SJCRH30 (cell line): ENCODE results near the gene RETREG1. TPM values are rescaled to one million over a fixed set of nuclear protein-coding genes. Genes with fewer than 3 reads are reported as not detected.

ENCODE experiments used
- DNase-seq, 2 experiments: peaks; one replicate each; pipeline ENCODE4 v3.0.0-alpha.2; 2015 to 2020
- H3K27ac ChIP-seq: fragments of 250-450 bp; sonication (Bioruptor Pico); 2 replicates; pipeline ENCODE4 v1.5.1; 2020; ENCODE audit warnings: mild to moderate bottlenecking, moderate library complexity
- H3K27me3 ChIP-seq: fragments of 250-450 bp; sonication (Bioruptor Pico); 2 replicates; pipeline ENCODE4 v1.5.1; 2020; ENCODE audit warnings: mild to moderate bottlenecking, moderate library complexity
- H3K36me3 ChIP-seq: fragments of 250-450 bp; sonication (Bioruptor Pico); 2 replicates; pipeline ENCODE4 v1.5.1; 2020; ENCODE audit warnings: mild to moderate bottlenecking, moderate library complexity
- H3K4me1 ChIP-seq: fragments of 250-450 bp; sonication (Bioruptor Pico); 2 replicates; pipeline ENCODE4 v1.5.1; 2020; ENCODE audit warnings: mild to moderate bottlenecking, moderate library complexity
- H3K4me3 ChIP-seq: fragments of 250-450 bp; sonication (Bioruptor Pico); 2 replicates; pipeline ENCODE4 v1.5.1; 2020; ENCODE audit warnings: mild to moderate bottlenecking, moderate library complexity
- H3K9me3 ChIP-seq: fragments of 250-450 bp; sonication (Bioruptor Pico); replicated peaks from 2 replicates; pipeline ENCODE4 v1.5.1; 2020; ENCODE audit warnings: mild to moderate bottlenecking, moderate library complexity
- total RNA-seq: library from RNA; depleted of rRNA; stranded (reverse); fragments of >200 nt; shearing (Covaris generic); gene quantifications from 2 replicates; pipeline ENCODE4 v1.2.3, GENCODE V29; 2014

The RETREG1 gene
- total RNA-seq, 1 experiment from 2014 or later = 0.16 TPM

- Histone ChIP-seq H3K36me3 (no peaks in the 10 kb centered on the region), H3K9me3 (no peaks in the 10 kb centered on the region), H3K27me3 (no peaks in the 10 kb centered on the region), H3K27ac (no peak overlapping the region), H3K4me3 (no peak overlapping the region), H3K4me1 (no peaks in the 10 kb centered on the region)
- DNase-seq = no peak
Observed at GRCh38 chr5:16519435-16519834, 97.4 kb downstream of the RETREG1 start.

DNA sequence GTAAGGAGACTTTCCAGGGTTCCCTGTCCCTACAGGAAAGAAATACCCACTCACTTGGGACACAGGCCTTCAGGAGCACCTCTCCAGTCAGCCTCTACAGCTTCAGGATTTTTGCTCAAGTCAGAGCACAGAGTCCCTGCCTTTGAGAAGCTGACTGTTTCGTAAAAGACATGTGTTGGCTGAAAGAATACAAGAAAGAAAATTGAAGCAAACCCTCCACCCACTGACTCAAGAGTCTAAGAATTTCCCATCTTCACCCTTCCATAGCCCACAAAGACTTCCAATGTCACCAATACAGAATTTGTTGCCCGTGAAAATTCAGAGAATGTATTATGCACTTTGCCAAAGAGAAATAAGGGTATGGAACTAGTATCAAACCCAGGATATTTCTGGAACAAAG lies 98.2 kb downstream of the RETREG1 start:
- Histone ChIP-seq H3K36me3 (no peaks in the 10 kb centered on the region), H3K4me3 (no peak overlapping the region), H3K27ac (no peak overlapping the region), H3K27me3 (no peaks in the 10 kb centered on the region), H3K4me1 (no peaks in the 10 kb centered on the region), H3K9me3 (no peaks in the 10 kb centered on the region)
- no peak for DNase-seq

GRCh38 chr5:16515532-16515931 lies 101.3 kb downstream of the RETREG1 start:
- Histone ChIP-seq H3K4me3 (no peak overlapping the region), H3K27ac (no peak overlapping the region), H3K4me1 (no peaks in the 10 kb centered on the region), H3K27me3 (no peaks in the 10 kb centered on the region), H3K9me3 (no peaks in the 10 kb centered on the region), H3K36me3 (no peaks in the 10 kb centered on the region)
- no peak for DNase-seq

- Histone ChIP-seq H3K9me3 (no peaks in the 10 kb centered on the region), H3K27ac (no peak overlapping the region), H3K4me1 (no peaks in the 10 kb centered on the region), H3K4me3 (no peak overlapping the region), H3K27me3 (0 out of 2 replicates have a peak, but pooled peaks cover 2% of the 10 kb centered on the region), H3K36me3 (no peaks in the 10 kb centered on the region)
- DNase-seq = no peak
Observed at GRCh38 chr5:16510098-16510497, 106.7 kb downstream of the RETREG1 start.

DNA sequence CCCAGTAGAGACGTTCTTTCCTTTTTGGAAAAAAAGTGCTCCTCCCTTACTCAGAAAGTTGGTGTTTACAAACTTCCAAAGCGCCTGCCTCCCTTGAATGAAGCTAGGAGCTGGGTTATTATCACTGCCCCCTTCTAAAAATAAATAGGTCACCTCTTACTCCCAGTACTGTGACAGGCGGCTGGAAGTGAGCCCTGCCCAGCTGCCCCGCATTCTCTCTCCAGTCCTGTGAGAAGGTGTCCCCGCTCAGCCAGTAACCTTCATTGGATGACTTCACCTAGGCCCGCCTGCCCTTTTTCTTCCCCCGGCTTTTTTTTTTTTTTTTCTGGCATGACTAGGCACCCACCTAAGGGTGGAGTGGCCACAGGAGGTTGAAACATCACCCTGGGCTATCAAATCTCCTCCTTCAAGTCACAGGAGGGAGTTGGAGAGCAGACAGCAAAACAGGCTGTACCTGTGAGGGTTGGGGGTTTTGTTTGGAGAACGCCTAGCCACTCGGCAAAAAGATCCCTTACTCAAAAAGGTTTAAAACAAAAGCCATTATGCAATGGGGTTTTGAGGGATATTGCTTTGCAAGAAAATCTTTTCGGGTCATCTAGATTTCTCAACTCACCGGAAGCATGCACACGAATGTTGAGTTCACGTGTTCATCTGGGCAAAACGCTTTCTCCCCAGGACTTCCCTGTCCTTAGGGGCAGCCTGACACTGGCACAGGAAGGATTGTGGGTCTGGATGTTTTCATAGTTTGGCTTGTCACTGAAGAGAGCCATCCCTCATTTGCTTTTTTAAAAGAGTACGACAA lies 107.9 kb downstream of the RETREG1 start:
- no peak for DNase-seq
- Histone ChIP-seq H3K9me3 (no peaks in the 10 kb centered on the region), H3K4me3 (no peak overlapping the region), H3K36me3 (no peaks in the 10 kb centered on the region), H3K27ac (no peak overlapping the region), H3K27me3 (0 out of 2 replicates have a peak, but pooled peaks cover 2% of the 10 kb centered on the region), H3K4me1 (no peaks in the 10 kb centered on the region)

DNA sequence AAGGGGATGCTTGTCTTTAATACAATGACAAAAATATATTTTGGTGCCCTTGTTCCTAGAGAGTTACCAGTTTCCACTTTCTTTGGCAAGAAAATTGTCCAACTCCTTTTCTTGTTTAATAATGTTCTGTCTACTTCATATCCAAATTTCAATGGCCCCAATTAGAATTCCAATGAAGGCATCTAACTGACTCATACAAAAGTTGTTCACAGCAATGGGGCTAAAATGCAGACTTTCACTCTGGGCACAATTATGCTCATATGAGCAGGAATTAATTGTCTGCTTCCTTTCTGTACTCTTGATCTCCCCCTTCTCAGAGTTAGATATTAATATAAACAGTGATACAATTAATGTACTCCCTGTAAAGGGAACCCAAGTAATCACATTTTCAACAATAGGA lies 109.1 kb downstream of the RETREG1 start:
- no peak for DNase-seq
- H3K27ac ChIP-seq = no peak overlapping the region
- no peak overlapping the region for H3K4me3 ChIP-seq
- H3K9me3 ChIP-seq = no peaks in the 10 kb centered on the region
- 0 out of 2 replicates have a peak, but pooled peaks cover 2% of the 10 kb centered on the region for H3K27me3 ChIP-seq
- no peaks in the 10 kb centered on the region; the same call in 1 of the 2 replicates for H3K4me1 ChIP-seq
- H3K36me3 ChIP-seq = no peaks in the 10 kb centered on the region

DNA sequence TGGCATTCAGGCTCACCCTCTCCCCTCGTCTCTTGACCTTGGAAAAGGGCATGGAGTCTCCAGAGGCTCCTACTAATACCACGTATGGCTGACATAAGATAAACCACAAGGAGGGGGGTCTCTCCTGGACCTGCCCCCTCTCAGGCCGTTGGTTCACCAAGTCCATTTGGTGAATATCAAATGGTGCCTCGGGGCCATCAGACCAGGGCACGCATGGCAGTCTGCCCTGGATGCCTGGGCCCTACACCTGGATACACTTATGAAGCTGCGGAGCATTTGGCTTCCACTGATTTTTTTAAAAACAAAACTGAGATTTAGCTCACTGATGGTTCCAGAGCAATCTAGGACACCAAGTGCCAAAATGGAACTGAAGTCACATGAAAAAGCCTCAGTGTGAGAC lies 110.9 kb downstream of the RETREG1 start:
- Histone ChIP-seq H3K27ac (no peak overlapping the region), H3K9me3 (no peaks in the 10 kb centered on the region), H3K27me3 (0 out of 2 replicates have a peak, but pooled peaks cover 2% of the 10 kb centered on the region), H3K4me1 (no peaks in the 10 kb centered on the region; the same call in 1 of the 2 replicates), H3K4me3 (no peak overlapping the region), H3K36me3 (no peaks in the 10 kb centered on the region)
- no peak for DNase-seq

GRCh38 chr5:16505140-16505891 lies 111.5 kb downstream of the RETREG1 start:
- no peak overlapping the region for H3K27ac ChIP-seq
- no peak overlapping the region for H3K4me3 ChIP-seq
- no peak for DNase-seq
- H3K9me3 ChIP-seq = no peaks in the 10 kb centered on the region
- 0 out of 2 replicates have a peak, but pooled peaks cover 2% of the 10 kb centered on the region for H3K27me3 ChIP-seq
- H3K36me3 ChIP-seq = no peaks in the 10 kb centered on the region
- H3K4me1 ChIP-seq = no peaks in the 10 kb centered on the region; the same call in 1 of the 2 replicates

- Histone ChIP-seq H3K27ac (no peak overlapping the region), H3K27me3 (0 out of 2 replicates have a peak, but pooled peaks cover 2% of the 10 kb centered on the region), H3K4me1 (no peaks in the 10 kb centered on the region; the same call in 1 of the 2 replicates), H3K4me3 (no peak overlapping the region), H3K36me3 (no peaks in the 10 kb centered on the region), H3K9me3 (no peaks in the 10 kb centered on the region)
- DNase-seq = no peak
Observed at GRCh38 chr5:16504571-16504970, 112.2 kb downstream of the RETREG1 start.

DNA sequence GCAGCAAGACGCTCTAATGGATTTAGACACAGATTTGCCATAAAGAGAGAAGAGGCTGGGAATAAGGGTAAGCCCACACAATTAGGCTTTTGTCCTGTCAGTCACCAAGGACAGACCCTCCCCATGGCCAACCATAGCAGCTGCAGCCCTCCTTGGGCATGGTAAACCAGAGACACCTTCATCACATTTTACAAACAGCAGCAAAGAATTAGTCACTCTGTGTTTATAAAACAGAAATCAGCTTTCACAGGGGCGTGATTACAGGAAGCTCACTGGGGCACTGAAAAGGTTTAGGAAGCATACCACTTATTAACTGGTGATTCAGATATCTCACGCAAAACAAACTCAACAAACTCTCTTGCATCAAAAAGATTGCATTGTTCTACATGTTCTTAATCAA lies 113.9 kb downstream of the RETREG1 start:
- no peak for DNase-seq
- no peaks in the 10 kb centered on the region for H3K9me3 ChIP-seq
- H3K27me3 ChIP-seq = no peaks in the 10 kb centered on the region

GRCh38 chr5:16500024-16500423 lies 116.8 kb downstream of the RETREG1 start:
- no peaks in the 10 kb centered on the region for H3K36me3 ChIP-seq
- H3K27ac ChIP-seq = no peak overlapping the region
- H3K4me3 ChIP-seq = no peak overlapping the region
- DNase-seq = no peak
- H3K9me3 ChIP-seq = no peaks in the 10 kb centered on the region
- H3K27me3 ChIP-seq = no peaks in the 10 kb centered on the region
- H3K4me1 ChIP-seq = no peaks in the 10 kb centered on the region; the same call in 1 of the 2 replicates

More for the DNA sequence above, 113.9 kb downstream of the RETREG1 start:
- H3K4me1 ChIP-seq = no peaks in the 10 kb centered on the region; the same call in 1 of the 2 replicates
- H3K4me3 ChIP-seq = no peak overlapping the region
- no peak overlapping the region for H3K27ac ChIP-seq
- H3K36me3 ChIP-seq = no peaks in the 10 kb centered on the region

GRCh38 chr5:16497546-16497945 lies 119.3 kb downstream of the RETREG1 start:
- no peaks in the 10 kb centered on the region for H3K27me3 ChIP-seq
- no peak overlapping the region for H3K27ac ChIP-seq
- no peak for DNase-seq
- no peak overlapping the region for H3K4me3 ChIP-seq
- no peaks in the 10 kb centered on the region for H3K9me3 ChIP-seq
- peaks cover 11% of the 10 kb centered on the region for H3K4me1 ChIP-seq
- H3K36me3 ChIP-seq = no peaks in the 10 kb centered on the region

DNA sequence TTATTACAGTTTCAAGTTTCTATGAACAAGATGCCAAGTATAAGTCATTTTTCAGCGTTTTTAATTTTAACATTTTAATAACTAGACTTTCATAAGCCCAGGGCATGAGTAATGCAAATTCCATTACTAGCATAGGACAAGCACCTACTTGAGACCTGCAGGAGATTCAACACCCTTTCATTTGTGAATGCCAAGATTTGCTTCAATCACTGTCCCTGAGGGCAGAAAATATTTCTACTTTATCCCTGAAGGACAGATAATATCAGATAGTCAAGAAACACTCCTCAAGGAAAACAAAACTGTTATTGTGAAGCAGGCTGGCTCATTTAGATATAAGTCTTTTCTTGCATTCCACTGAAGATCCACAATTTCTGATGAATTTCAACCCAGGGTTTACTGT lies 123.5 kb downstream of the RETREG1 start:
- Histone ChIP-seq H3K9me3 (no peaks in the 10 kb centered on the region), H3K36me3 (no peaks in the 10 kb centered on the region), H3K27ac (peak overlapping the region; percentile 78), H3K4me1 (peaks cover 17% of the 10 kb centered on the region), H3K27me3 (no peaks in the 10 kb centered on the region), H3K4me3 (no peak overlapping the region)
- DNase-seq = no peak

DNA sequence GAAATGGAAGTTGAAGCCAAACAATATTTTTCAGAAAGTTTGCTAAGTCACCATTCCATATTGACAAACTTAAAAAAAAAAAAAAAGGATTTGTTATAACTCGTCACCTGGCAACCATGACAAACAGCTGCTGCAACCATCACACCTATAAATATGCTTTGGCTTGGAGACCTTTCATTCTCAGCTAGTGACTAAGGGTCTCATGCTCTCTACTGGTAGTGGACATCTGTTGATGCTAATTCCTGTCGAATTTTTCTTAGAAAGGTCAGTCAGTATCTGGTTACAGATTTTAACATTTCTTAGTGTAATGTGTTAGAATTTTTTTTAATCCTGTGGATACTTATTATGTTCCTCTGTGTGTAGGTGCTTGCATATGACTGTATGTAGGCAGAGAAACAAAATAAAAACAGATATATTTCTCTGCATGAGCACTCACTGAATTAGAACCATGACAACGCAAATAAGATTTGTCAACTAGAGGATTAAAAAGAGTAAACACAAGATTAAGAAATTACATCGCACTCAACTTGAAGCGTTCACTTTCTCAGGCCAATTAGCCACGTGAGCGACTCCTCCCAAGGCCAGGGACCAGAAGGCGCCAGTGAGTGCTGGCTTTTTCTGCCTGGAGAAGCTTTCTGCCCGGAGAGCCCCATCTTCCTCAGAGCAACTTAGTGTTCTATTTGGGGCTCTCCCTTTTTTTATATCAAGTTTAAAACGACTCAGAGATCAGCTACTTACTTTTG lies 124.2 kb downstream of the RETREG1 start:
- H3K27ac ChIP-seq = peak overlapping the region; percentile 78
- peak; percentile 63 to 67 for DNase-seq
- no peaks in the 10 kb centered on the region for H3K36me3 ChIP-seq
- no peak overlapping the region for H3K4me3 ChIP-seq
- no peaks in the 10 kb centered on the region for H3K9me3 ChIP-seq
- H3K27me3 ChIP-seq = no peaks in the 10 kb centered on the region
- peaks cover 17% of the 10 kb centered on the region for H3K4me1 ChIP-seq
